ENCODE data around the gene ARFGAP3.

Gene ARFGAP3

GRCh38 chr22:42883121-42883520 lies 26.0 kb upstream of the ARFGAP3 start:
- no peak for DNase-seq

- no peak for DNase-seq
Observed at GRCh38 chr22:42881982-42882656, 25.0 kb upstream of the ARFGAP3 start.

- DNase-seq, result no peak
Observed at GRCh38 chr22:42881298-42881697, 24.2 kb upstream of the ARFGAP3 start.

- DNase-seq, result no peak
Observed at GRCh38 chr22:42880815-42881214, 23.7 kb upstream of the ARFGAP3 start.

GRCh38 chr22:42879371-42880021 lies 22.4 kb upstream of the ARFGAP3 start:
- no peak for DNase-seq

GRCh38 chr22:42878561-42879305 lies 21.7 kb upstream of the ARFGAP3 start:
- DNase-seq, result no peak

- DNase-seq, result no peak
Observed at GRCh38 chr22:42877597-42878340, 20.7 kb upstream of the ARFGAP3 start.

- no peak for DNase-seq
Observed at GRCh38 chr22:42877158-42877557, 20.1 kb upstream of the ARFGAP3 start.

- DNase-seq, result no peak
Observed at GRCh38 chr22:42876041-42876440, 19.0 kb upstream of the ARFGAP3 start.

- no peak for DNase-seq
Observed at GRCh38 chr22:42874010-42874409, 16.9 kb upstream of the ARFGAP3 start.

- no peak for DNase-seq
Observed at GRCh38 chr22:42873356-42873755, 16.3 kb upstream of the ARFGAP3 start.

GRCh38 chr22:42872821-42873220 lies 15.7 kb upstream of the ARFGAP3 start:
- DNase-seq, result no peak

- DNase-seq, result no peak
Observed at GRCh38 chr22:42871146-42872050, 14.3 kb upstream of the ARFGAP3 start.

- DNase-seq, result no peak
Observed at GRCh38 chr22:42869888-42870480, 12.9 kb upstream of the ARFGAP3 start.

- no peak for DNase-seq
Observed at GRCh38 chr22:42869463-42869862, 12.4 kb upstream of the ARFGAP3 start.

- DNase-seq, result peak in 1 of 2 donors; percentile 28
Observed at GRCh38 chr22:42868751-42869251, 11.7 kb upstream of the ARFGAP3 start.

- no peak for DNase-seq
Observed at GRCh38 chr22:42866100-42866499, 9.0 kb upstream of the ARFGAP3 start.

- no peak for DNase-seq
Observed at GRCh38 chr22:42865536-42865935, 8.5 kb upstream of the ARFGAP3 start.

GRCh38 chr22:42863349-42863961 lies 6.4 kb upstream of the ARFGAP3 start:
- DNase-seq, result no peak

- no peak for DNase-seq
Observed at GRCh38 chr22:42862045-42862734, 5.1 kb upstream of the ARFGAP3 start.

Measured in hippocampal formation (tissue), 2 donors.